ENCODE results near the gene KCNT1.

The KCNT1 gene

DNA sequence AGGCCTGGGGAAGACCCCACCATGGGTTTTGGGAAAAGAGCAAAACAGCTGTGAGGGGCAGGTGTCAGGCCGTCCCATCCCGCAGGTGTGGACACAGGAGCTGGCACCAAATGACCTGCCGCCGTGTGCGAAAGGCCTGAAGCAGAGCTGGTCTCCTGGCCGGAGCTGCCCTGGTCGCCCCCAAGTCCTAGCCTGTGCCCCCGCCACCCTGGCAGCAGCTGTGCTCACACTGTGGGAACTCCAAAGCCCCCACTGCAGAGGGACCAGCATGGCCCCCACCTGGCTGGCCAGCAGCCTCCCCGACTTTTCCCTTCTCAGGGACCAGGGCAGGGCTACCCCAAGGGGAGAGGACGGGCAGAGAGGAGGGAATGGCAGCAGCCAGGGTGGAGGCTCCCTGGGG is 88.4 kb downstream of the KCNT1 start:
- no peaks in the 10 kb centered on the region for H4K20me1 ChIP-seq (ENCODE audit: low read depth, low read length)
- H3K4me2 ChIP-seq (ENCODE audit: low read depth, low read length, poor library complexity, severe bottlenecking) = no peak overlapping the region
- H3K27me3 ChIP-seq (ENCODE audit: low read length) = no peaks in the 10 kb centered on the region
- no peak for TF ChIP-seq EZH2phosphoT487 (conservative IDR thresholded peaks at IDR 0.05; ENCODE audit: low read length)
- TF ChIP-seq, protein P1, sequence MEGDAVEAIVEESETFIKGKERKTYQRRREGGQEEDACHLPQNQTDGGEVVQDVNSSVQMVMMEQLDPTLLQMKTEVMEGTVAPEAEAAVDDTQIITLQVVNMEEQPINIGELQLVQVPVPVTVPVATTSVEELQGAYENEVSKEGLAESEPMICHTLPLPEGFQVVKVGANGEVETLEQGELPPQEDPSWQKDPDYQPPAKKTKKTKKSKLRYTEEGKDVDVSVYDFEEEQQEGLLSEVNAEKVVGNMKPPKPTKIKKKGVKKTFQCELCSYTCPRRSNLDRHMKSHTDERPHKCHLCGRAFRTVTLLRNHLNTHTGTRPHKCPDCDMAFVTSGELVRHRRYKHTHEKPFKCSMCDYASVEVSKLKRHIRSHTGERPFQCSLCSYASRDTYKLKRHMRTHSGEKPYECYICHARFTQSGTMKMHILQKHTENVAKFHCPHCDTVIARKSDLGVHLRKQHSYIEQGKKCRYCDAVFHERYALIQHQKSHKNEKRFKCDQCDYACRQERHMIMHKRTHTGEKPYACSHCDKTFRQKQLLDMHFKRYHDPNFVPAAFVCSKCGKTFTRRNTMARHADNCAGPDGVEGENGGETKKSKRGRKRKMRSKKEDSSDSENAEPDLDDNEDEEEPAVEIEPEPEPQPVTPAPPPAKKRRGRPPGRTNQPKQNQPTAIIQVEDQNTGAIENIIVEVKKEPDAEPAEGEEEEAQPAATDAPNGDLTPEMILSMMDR (IDR thresholded peaks at IDR 0.05; ENCODE audit: insufficient read depth, low read length, poor library complexity, severe bottlenecking) = no peak
- no peaks in the 10 kb centered on the region for H3K9me3 ChIP-seq (ENCODE audit: insufficient read depth, low read length)
- no peaks in the 10 kb centered on the region for H3K36me3 ChIP-seq (ENCODE audit: low read length)
- H2AFZ ChIP-seq (ENCODE audit: low read depth, low read length, severe bottlenecking) = no peak overlapping the region
- no peaks in the 10 kb centered on the region for H3K9me2 ChIP-seq (replicated peaks; ENCODE audit: insufficient read depth, low read length)
- no peak overlapping the region for H3K27ac ChIP-seq (ENCODE audit: low read depth, low read length)
- no peaks in the 10 kb centered on the region for H3F3A ChIP-seq (ENCODE audit: insufficient read depth)
- no peak overlapping the region for H3K4me3 ChIP-seq (ENCODE audit: insufficient read depth, low read length, poor library complexity, severe bottlenecking)
- H3K79me2 ChIP-seq (ENCODE audit: insufficient read depth, low read length) = no peaks in the 10 kb centered on the region
- H3K9ac ChIP-seq (ENCODE audit: low read length) = no peak overlapping the region

DNA sequence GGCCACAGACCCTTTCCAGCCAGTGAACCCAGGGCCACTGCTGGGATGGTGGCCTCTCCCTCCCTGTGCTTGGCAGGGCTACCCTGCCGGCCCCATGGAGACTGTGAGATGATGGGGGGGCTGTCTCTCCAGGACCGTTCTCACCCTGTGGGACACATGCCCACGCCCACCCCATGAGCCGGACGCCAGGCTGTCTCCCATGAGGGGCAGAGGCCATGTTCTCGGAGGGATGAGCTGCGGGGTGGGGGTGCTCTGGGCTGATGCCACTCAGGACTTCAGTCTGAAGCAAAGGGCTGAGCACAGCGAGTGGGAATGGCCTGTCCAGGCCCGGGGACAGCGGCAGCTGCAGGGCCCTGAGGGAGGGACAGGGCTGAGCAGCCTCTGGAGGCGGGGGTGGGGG is 88.9 kb downstream of the KCNT1 start:
- Histone ChIP-seq H4K20me1 (ENCODE audit: low read depth, low read length) (no peaks in the 10 kb centered on the region), H3K4me3 (ENCODE audit: insufficient read depth, low read length, poor library complexity, severe bottlenecking) (no peak overlapping the region), H3K9me2 (replicated peaks; ENCODE audit: insufficient read depth, low read length) (no peaks in the 10 kb centered on the region), H3K36me3 (ENCODE audit: low read length) (no peaks in the 10 kb centered on the region), H3K27ac (ENCODE audit: low read depth, low read length) (no peak overlapping the region), H3K9ac (ENCODE audit: low read length) (no peak overlapping the region), H3K79me2 (ENCODE audit: insufficient read depth, low read length) (no peaks in the 10 kb centered on the region), H2AFZ (ENCODE audit: low read depth, low read length, severe bottlenecking) (no peak overlapping the region), H3K4me2 (ENCODE audit: low read depth, low read length, poor library complexity, severe bottlenecking) (no peak overlapping the region), H3F3A (ENCODE audit: insufficient read depth) (no peaks in the 10 kb centered on the region), H3K9me3 (ENCODE audit: insufficient read depth, low read length) (no peaks in the 10 kb centered on the region), H3K27me3 (ENCODE audit: low read length) (no peaks in the 10 kb centered on the region)
- no peak for TF ChIP-seq EZH2phosphoT487 (conservative IDR thresholded peaks at IDR 0.05; ENCODE audit: low read length)
- TF ChIP-seq, protein P1 (IDR thresholded peaks at IDR 0.05; ENCODE audit: insufficient read depth, low read length, poor library complexity, severe bottlenecking) = no peak

DNA sequence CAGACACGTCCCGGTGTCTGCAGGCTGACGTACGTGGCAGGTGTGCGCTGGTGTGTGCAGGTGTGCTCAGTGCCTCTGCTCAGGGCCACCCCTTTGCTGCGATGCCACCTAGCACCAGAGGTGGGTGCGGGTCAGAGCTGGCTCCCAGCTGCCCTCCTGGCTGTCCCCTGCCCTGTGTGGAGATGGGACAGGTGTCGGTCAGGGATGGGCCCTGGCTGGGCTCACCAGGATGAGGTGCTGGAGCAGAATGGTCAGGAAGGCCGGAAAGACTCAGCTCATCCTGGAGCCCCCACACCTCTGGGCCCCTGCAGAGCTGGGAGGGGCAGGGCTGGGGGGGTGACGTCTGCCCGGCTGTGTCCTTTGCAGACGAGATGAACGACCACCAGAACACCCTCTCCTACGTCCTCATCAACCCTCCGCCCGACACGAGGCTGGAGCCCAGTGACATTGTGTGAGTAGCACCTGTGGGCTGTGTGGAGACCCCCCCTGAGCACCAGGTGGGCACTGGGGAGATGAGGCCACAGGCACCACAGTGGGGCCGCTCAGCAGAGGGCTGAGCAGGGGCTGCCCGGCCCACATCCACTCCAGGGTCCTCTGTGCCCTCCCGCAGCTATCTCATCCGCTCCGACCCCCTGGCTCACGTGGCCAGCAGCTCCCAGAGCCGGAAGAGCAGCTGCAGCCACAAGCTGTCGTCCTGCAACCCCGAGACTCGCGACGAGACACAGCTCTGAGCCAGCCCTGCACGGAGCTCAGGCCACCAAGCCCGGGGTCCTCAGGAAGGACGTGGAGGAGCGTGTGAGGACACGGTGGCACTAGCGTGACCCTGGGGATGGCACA is 89.7 kb downstream of the KCNT1 start:
- no peaks in the 10 kb centered on the region for H3K9me2 ChIP-seq (replicated peaks; ENCODE audit: insufficient read depth, low read length)
- no peaks in the 10 kb centered on the region for H3K79me2 ChIP-seq (ENCODE audit: insufficient read depth, low read length)
- H3K9me3 ChIP-seq (ENCODE audit: insufficient read depth, low read length) = no peaks in the 10 kb centered on the region
- TF ChIP-seq, protein P1 (IDR thresholded peaks at IDR 0.05; ENCODE audit: insufficient read depth, low read length, poor library complexity, severe bottlenecking) = no peak
- no peak for TF ChIP-seq EZH2phosphoT487 (conservative IDR thresholded peaks at IDR 0.05; ENCODE audit: low read length)
- no peak overlapping the region for H3K27ac ChIP-seq (ENCODE audit: low read depth, low read length)
- H3K36me3 ChIP-seq (ENCODE audit: low read length) = no peaks in the 10 kb centered on the region
- H3F3A ChIP-seq (ENCODE audit: insufficient read depth) = no peaks in the 10 kb centered on the region
- H3K4me3 ChIP-seq (ENCODE audit: insufficient read depth, low read length, poor library complexity, severe bottlenecking) = no peak overlapping the region
- H2AFZ ChIP-seq (ENCODE audit: low read depth, low read length, severe bottlenecking) = no peak overlapping the region
- no peaks in the 10 kb centered on the region for H3K27me3 ChIP-seq (ENCODE audit: low read length)
- no peaks in the 10 kb centered on the region for H4K20me1 ChIP-seq (ENCODE audit: low read depth, low read length)
- no peak overlapping the region for H3K4me2 ChIP-seq (ENCODE audit: low read depth, low read length, poor library complexity, severe bottlenecking)
- H3K9ac ChIP-seq (ENCODE audit: low read length) = no peak overlapping the region
